IMR-90 (cell line): ENCODE measurements around the gene AKT1S1. TPM values are rescaled to one million over a fixed set of nuclear protein-coding genes. Genes with fewer than 3 reads are reported as not detected.

Experiments used
- ATAC-seq: fragments of 200-7000 bp; cut with Tn5 transposase; 2 replicates; pipeline ENCODE4 v1.9.1; 2020; ENCODE audit warnings: low read depth, mild to moderate bottlenecking, moderate library complexity
- BruUV-seq: library from RNA; stranded (reverse); fragments of 400-500 nt; replicated peaks from 2 replicates; lab custom pipeline; 2021; lab: Mats Ljungman, UMichigan
- CTCF ChIA-PET: fragments of 300-600 bp; formaldehyde crosslinking; extraction: SDS; loops from one replicate; lab custom pipeline; 2021; ENCODE audit warnings: antibody characterized with exemption; lab: Yijun Ruan, JAX
- POLR2A ChIA-PET: fragments of 300-600 bp; sonication (Branson Sonifier 250); formaldehyde crosslinking; loops from one replicate; lab custom pipeline; 2022; ENCODE audit warnings: antibody characterized with exemption; ENCODE audit not compliant: unreplicated experiment; lab: Charles Lee
- DNase-seq: peaks from one replicate; pipeline ENCODE4 v3.0.0; 2013
- H2AFZ ChIP-seq: replicated peaks from 2 replicates; pipeline ENCODE3; 2013; ENCODE audit warnings: low read length, mild to moderate bottlenecking; ENCODE audit not compliant: poor library complexity
- H2AK5ac ChIP-seq: 2 replicates; pipeline ENCODE4 v1.6.1; 2013; ENCODE audit warnings: low read depth, low read length, inconsistent platforms
- H2AK9ac ChIP-seq: replicated peaks from 2 replicates; pipeline ENCODE3; 2013; ENCODE audit warnings: mild to moderate bottlenecking, low read depth, low read length, moderate library complexity; ENCODE audit not compliant: poor library complexity
- H2BK120ac ChIP-seq: 2 replicates; pipeline ENCODE4 v1.6.1; 2013; ENCODE audit warnings: low read depth, low read length, inconsistent platforms
- H2BK15ac ChIP-seq: 3 replicates; pipeline ENCODE4 v1.6.1; 2013; ENCODE audit warnings: low read depth, low read length, inconsistent platforms
- H2BK20ac ChIP-seq: 2 replicates; pipeline ENCODE4 v1.6.1; 2013; ENCODE audit warnings: low read depth, mild to moderate bottlenecking, inconsistent platforms, low read length, moderate library complexity
- H2BK5ac ChIP-seq: 2 replicates; pipeline ENCODE4 v1.6.1; 2013; ENCODE audit warnings: mild to moderate bottlenecking, low read depth, low read length, inconsistent platforms; ENCODE audit not compliant: poor library complexity, severe bottlenecking
- H3K14ac ChIP-seq: replicated peaks from 2 replicates; pipeline ENCODE4 v1.6.1; 2013; ENCODE audit warnings: low read depth, low read length, inconsistent platforms
- H3K18ac ChIP-seq: 2 replicates; pipeline ENCODE4 v1.6.1; 2013; ENCODE audit warnings: low read depth, low read length, control low read depth
- H3K23ac ChIP-seq: 2 replicates; pipeline ENCODE4 v1.6.1; 2013; ENCODE audit warnings: low read depth, low read length, inconsistent platforms
- H3K27ac ChIP-seq: 2 replicates; pipeline ENCODE4 v1.5.1; 2013; ENCODE audit warnings: mild to moderate bottlenecking, control low read depth, low read length; ENCODE audit not compliant: insufficient read depth
- H3K27me3 ChIP-seq: 2 replicates; pipeline ENCODE4 v1.6.1; 2013; ENCODE audit warnings: low read length; ENCODE audit not compliant: control insufficient read depth, insufficient read depth
- H3K36me3 ChIP-seq: 2 replicates; pipeline ENCODE4 v1.6.1; 2013; ENCODE audit warnings: low read length, mixed read lengths; ENCODE audit not compliant: control insufficient read depth, insufficient read depth
- H3K4ac ChIP-seq: 2 replicates; pipeline ENCODE4 v1.6.1; 2013; ENCODE audit warnings: low read depth, low read length, inconsistent platforms
- H3K4me1 ChIP-seq: 2 replicates; pipeline ENCODE4 v1.6.1; 2013; ENCODE audit warnings: low read length, mixed read lengths; ENCODE audit not compliant: control insufficient read depth, insufficient read depth
- H3K4me2 ChIP-seq: 2 replicates; pipeline ENCODE4 v1.6.1; 2013; ENCODE audit warnings: low read depth, mild to moderate bottlenecking, control low read depth, low read length, moderate library complexity
- H3K4me3 ChIP-seq: 2 replicates; pipeline ENCODE4 v1.5.1; 2013; ENCODE audit warnings: low read depth, mild to moderate bottlenecking, control low read depth, low read length, moderate library complexity; ENCODE audit not compliant: insufficient read depth
- H3K56ac ChIP-seq: 2 replicates; pipeline ENCODE4 v1.6.1; 2013; ENCODE audit warnings: low read length, inconsistent platforms; ENCODE audit not compliant: insufficient read depth; ENCODE audit errors: extremely low read depth
- H3K79me1 ChIP-seq, 2 experiments: 2 replicates each; pipeline ENCODE4 v1.6.1; 2013; ENCODE audit warnings: low read length in 2 of 2, inconsistent platforms in 1 of 2, low read depth in 1 of 2
- H3K9ac ChIP-seq: 2 replicates; pipeline ENCODE4 v1.6.1; 2013; ENCODE audit warnings: low read depth, low read length, control low read depth
- H3K9me1 ChIP-seq: 2 replicates; pipeline ENCODE4 v1.6.1; 2013; ENCODE audit warnings: low read length, inconsistent platforms; ENCODE audit not compliant: insufficient read depth
- H3K9me3 ChIP-seq: 2 replicates; pipeline ENCODE4 v1.6.1; 2013; ENCODE audit warnings: low read length; ENCODE audit not compliant: control insufficient read depth, insufficient read depth
- H4K20me1 ChIP-seq: 2 replicates; pipeline ENCODE4 v1.6.1; 2013; ENCODE audit warnings: low read length, inconsistent platforms; ENCODE audit not compliant: insufficient read depth
- H4K5ac ChIP-seq: 2 replicates; pipeline ENCODE4 v1.6.1; 2013; ENCODE audit warnings: mild to moderate bottlenecking, low read depth, low read length, control low read depth
- H4K8ac ChIP-seq, 2 experiments: 2 replicates each; pipeline ENCODE4 v1.6.1; 2013; ENCODE audit warnings: low read depth in 2 of 2, low read length in 2 of 2, control low read depth in 1 of 2, inconsistent platforms in 1 of 2
- H4K91ac ChIP-seq: 2 replicates; pipeline ENCODE4 v1.6.1; 2013; ENCODE audit warnings: low read depth, low read length, inconsistent platforms; ENCODE audit not compliant: insufficient read depth
- BHLHE40 ChIP-seq: fragments of 150-350 bp; IDR thresholded peaks from 2 replicates; pipeline ENCODE4 v1.6.1; 2016; ENCODE audit warnings: mild to moderate bottlenecking, low read depth, low read length
- CEBPB ChIP-seq: IDR thresholded peaks from 2 replicates; pipeline ENCODE4 v1.6.1; 2012; ENCODE audit warnings: low read depth, low read length, improper control_type of control experiment
- CHD1 ChIP-seq: IDR thresholded peaks from 2 replicates; pipeline ENCODE4 v1.6.1; 2012; ENCODE audit warnings: low read depth, low read length, improper control_type of control experiment
- FOS ChIP-seq: fragments of 150-350 bp; IDR thresholded peaks from 2 replicates; pipeline ENCODE4 v1.6.1; 2016; ENCODE audit warnings: low read depth, low read length
- MAFK ChIP-seq: IDR thresholded peaks from 2 replicates; pipeline ENCODE4 v1.6.1; 2012; ENCODE audit warnings: low read depth, low read length, improper control_type of control experiment
- MAZ ChIP-seq: IDR thresholded peaks from 2 replicates; pipeline ENCODE4 v1.6.1; 2012; ENCODE audit warnings: low read depth, mild to moderate bottlenecking, low read length, improper control_type of control experiment, moderate library complexity, borderline replicate concordance
- MXI1 ChIP-seq: IDR thresholded peaks from 2 replicates; pipeline ENCODE4 v1.6.1; 2012; ENCODE audit warnings: low read depth, mild to moderate bottlenecking, low read length, moderate library complexity, borderline replicate concordance
- NFE2L2 ChIP-seq: fragments of 150-350 bp; IDR thresholded peaks from 2 replicates; pipeline ENCODE4 v1.6.1; 2016; ENCODE audit warnings: low read depth, mild to moderate bottlenecking, low read length
- POLR2A ChIP-seq: IDR thresholded peaks from 2 replicates; pipeline ENCODE4 v1.6.1; 2012; ENCODE audit warnings: mild to moderate bottlenecking, low read depth, low read length
- RAD21 ChIP-seq: IDR thresholded peaks from 2 replicates; pipeline ENCODE4 v1.6.1; 2012; ENCODE audit warnings: low read length, improper control_type of control experiment
- RCOR1 ChIP-seq: IDR thresholded peaks from 2 replicates; pipeline ENCODE4 v1.6.1; 2012; ENCODE audit warnings: mild to moderate bottlenecking, low read length, improper control_type of control experiment; ENCODE audit not compliant: insufficient replicate concordance
- RFX5 ChIP-seq: IDR thresholded peaks from 2 replicates; pipeline ENCODE4 v1.8.0; 2012; ENCODE audit warnings: low read depth, mild to moderate bottlenecking, low read length, moderate library complexity
- SMC3 ChIP-seq: fragments of 150-350 bp; IDR thresholded peaks from 2 replicates; pipeline ENCODE4 v1.6.1; 2016; ENCODE audit warnings: low read depth, mild to moderate bottlenecking, antibody characterized with exemption, low read length, moderate library complexity
- WGBS, 2 experiments: methylation state at CpG; one replicate each; pipeline versions ENCODE4 v1.1.5 to v1.1.7; 2013; ENCODE audit warnings: missing lambda C conversion rate in 2 of 2; ENCODE audit not compliant: insufficient read length in 1 of 2; ENCODE audit errors: extremely low coverage in 2 of 2; 5-methylcytosine and 5-hydroxymethylcytosine counted together
- dilution Hi-C: fragments of 300-500 bp; cut with HindIII; formaldehyde crosslinking; loops from one replicate; pipeline ENCODE4 v1.14.3; 2018; ENCODE audit warnings: low sequenced_read_pairs; ENCODE audit not compliant: unreplicated experiment
- in situ Hi-C: fragments of 300-500 bp; cut with MboI; formaldehyde crosslinking; loops from 3 replicates; pipeline ENCODE4 v1.14.3; 2019; ENCODE audit warnings: low sequenced_read_pairs, inconsistent platforms, mixed read lengths
- intact Hi-C: fragments of 100-400 bp; cut with micrococcal nuclease; formaldehyde crosslinking; loops from 2 replicates; pipeline ENCODE4 v1.10.0; 2022
- polyA plus RNA-seq, 3 experiments: library from polyadenylated mRNA; depleted of rRNA; stranded (reverse); fragments of >200 nt; gene quantifications; 2 replicates each; pipeline ENCODE4 v1.2.3, GENCODE V29; 2012; ENCODE audit warnings: low replicate concordance in 1 of 3
- total RNA-seq: library from RNA; depleted of rRNA; stranded (reverse); fragments of >200 nt; gene quantifications from 2 replicates; pipeline ENCODE4 v1.2.3, GENCODE V29; 2012
- TF ChIP-seq, protein P1 (sequence below): fragments of 150-350 bp; IDR thresholded peaks from 2 replicates; pipeline ENCODE4 v1.6.1; 2017; ENCODE audit warnings: mild to moderate bottlenecking, antibody characterized with exemption, low read length, low read depth
- TF ChIP-seq, protein P2 (sequence below): fragments of 150-350 bp; IDR thresholded peaks from 2 replicates; pipeline ENCODE4 v1.6.1; 2016; ENCODE audit warnings: low read depth, mild to moderate bottlenecking, low read length, moderate library complexity, borderline replicate concordance
- TF ChIP-seq, protein P3 (sequence below): conservative IDR thresholded peaks from 2 replicates; pipeline ENCODE4 v1.5.1; 2012; ENCODE audit warnings: mild to moderate bottlenecking, low read depth, low read length, improper control_type of control experiment

The AKT1S1 gene
- total and polyA plus RNA-seq, 2 of the 4 experiments (the other 2 are of a cell fraction): 3.6 to 54.4 TPM

DNA sequence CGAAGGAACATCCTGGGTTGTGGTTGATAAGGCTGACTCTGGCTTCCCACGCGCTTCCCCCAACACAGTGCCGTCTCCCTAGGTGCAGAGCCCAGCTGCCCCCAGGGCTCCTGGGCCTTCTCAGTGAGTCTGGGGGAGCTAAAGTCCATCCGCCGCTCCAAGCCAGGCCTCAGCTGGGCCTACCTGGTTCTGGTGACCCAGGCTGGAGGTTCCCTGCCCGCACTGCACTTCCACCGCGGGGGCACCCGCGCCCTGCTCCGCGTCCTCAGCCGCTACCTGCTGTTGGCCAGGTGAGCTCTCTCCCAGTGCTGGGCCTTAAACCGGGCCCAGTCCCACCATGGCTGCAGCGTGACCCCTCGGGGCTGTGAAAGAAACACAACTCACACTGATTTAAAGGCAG, 4.0 kb upstream of the AKT1S1 start:
- no peak overlapping the region for H3K4ac ChIP-seq
- H3K14ac ChIP-seq: no peak overlapping the region
- H4K8ac ChIP-seq: no peak overlapping the region
- no peak overlapping the region for H3K56ac ChIP-seq
- POLR2A ChIA-PET: no interaction called here
- no peak overlapping the region for H3K4me3 ChIP-seq
- peaks cover 4% of the 10 kb centered on the region for H3K4me1 ChIP-seq
- no peaks in the 10 kb centered on the region for H3K27me3 ChIP-seq
- no peak overlapping the region for H3K27ac ChIP-seq
- H2AK9ac ChIP-seq: no peak overlapping the region
- no peak for ATAC-seq
- no peak overlapping the region for H3K18ac ChIP-seq
- in situ Hi-C loops (no loop called here), intact Hi-C loops (no loop called here), dilution Hi-C loops (no loop called here)
- H2BK120ac ChIP-seq: no peak overlapping the region
- no peak overlapping the region for H2BK5ac ChIP-seq
- H4K91ac ChIP-seq: no peak overlapping the region
- H2AFZ ChIP-seq: no peak overlapping the region
- H4K5ac ChIP-seq: no peak overlapping the region
- peaks cover 56% of the 10 kb centered on the region for H3K36me3 ChIP-seq
- H2AK5ac ChIP-seq: no peak overlapping the region
- H2BK15ac ChIP-seq: no peak overlapping the region
- H4K20me1 ChIP-seq: no peaks in the 10 kb centered on the region; the same call in 1 of the 2 replicates
- peaks cover 14 to 30% of the 10 kb centered on the region in 2 experiments for H3K79me1 ChIP-seq
- CTCF ChIA-PET: no interaction called here
- peaks cover 6% of the 10 kb centered on the region; the same call in 1 of the 2 replicates for H3K9me1 ChIP-seq
- H2BK20ac ChIP-seq: no peak overlapping the region
- no peak overlapping the region for H3K4me2 ChIP-seq
- no peak for DNase-seq
- TF ChIP-seq RCOR1: no peak
- no peak for TF ChIP-seq RAD21
- TF ChIP-seq CEBPB: no peak
- no peak for TF ChIP-seq FOS
- TF ChIP-seq MAZ: no peak
- TF ChIP-seq BHLHE40: no peak
- no peak for TF ChIP-seq MAFK
- no peak for TF ChIP-seq NFE2L2
- no peak for TF ChIP-seq RFX5
- TF ChIP-seq SMC3: no peak
- TF ChIP-seq, protein P1, sequence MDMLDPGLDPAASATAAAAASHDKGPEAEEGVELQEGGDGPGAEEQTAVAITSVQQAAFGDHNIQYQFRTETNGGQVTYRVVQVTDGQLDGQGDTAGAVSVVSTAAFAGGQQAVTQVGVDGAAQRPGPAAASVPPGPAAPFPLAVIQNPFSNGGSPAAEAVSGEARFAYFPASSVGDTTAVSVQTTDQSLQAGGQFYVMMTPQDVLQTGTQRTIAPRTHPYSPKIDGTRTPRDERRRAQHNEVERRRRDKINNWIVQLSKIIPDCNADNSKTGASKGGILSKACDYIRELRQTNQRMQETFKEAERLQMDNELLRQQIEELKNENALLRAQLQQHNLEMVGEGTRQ: no peak
- TF ChIP-seq, protein P2, sequence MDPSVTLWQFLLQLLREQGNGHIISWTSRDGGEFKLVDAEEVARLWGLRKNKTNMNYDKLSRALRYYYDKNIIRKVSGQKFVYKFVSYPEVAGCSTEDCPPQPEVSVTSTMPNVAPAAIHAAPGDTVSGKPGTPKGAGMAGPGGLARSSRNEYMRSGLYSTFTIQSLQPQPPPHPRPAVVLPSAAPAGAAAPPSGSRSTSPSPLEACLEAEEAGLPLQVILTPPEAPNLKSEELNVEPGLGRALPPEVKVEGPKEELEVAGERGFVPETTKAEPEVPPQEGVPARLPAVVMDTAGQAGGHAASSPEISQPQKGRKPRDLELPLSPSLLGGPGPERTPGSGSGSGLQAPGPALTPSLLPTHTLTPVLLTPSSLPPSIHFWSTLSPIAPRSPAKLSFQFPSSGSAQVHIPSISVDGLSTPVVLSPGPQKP: no peak
- TF ChIP-seq, protein P3, sequence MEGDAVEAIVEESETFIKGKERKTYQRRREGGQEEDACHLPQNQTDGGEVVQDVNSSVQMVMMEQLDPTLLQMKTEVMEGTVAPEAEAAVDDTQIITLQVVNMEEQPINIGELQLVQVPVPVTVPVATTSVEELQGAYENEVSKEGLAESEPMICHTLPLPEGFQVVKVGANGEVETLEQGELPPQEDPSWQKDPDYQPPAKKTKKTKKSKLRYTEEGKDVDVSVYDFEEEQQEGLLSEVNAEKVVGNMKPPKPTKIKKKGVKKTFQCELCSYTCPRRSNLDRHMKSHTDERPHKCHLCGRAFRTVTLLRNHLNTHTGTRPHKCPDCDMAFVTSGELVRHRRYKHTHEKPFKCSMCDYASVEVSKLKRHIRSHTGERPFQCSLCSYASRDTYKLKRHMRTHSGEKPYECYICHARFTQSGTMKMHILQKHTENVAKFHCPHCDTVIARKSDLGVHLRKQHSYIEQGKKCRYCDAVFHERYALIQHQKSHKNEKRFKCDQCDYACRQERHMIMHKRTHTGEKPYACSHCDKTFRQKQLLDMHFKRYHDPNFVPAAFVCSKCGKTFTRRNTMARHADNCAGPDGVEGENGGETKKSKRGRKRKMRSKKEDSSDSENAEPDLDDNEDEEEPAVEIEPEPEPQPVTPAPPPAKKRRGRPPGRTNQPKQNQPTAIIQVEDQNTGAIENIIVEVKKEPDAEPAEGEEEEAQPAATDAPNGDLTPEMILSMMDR: no peak
- no peak for TF ChIP-seq CHD1
- no peak for TF ChIP-seq MXI1
- TF ChIP-seq POLR2A: no peak
- H3K9me3 ChIP-seq: peaks cover 6% of the 10 kb centered on the region; the same call in 1 of the 2 replicates
- 100% methylated on average over 6 of the region's 17 CpGs; no CpG with 5 or more reads in 1 of the 2 experiments for WGBS, 2 experiments
- H3K23ac ChIP-seq: no peak overlapping the region
- no peak overlapping the region for H3K9ac ChIP-seq
- no TSS peak for BruUV-seq
